Colon (tissue), 2 donors: ENCODE results near the gene SLC20A1.
"Not testable (repeated sequence)": the region's sequence is repeated elsewhere in the genome, so short reads cannot be mapped to it uniquely, and the experiment has no call there.

Experiments used
- FAIRE-seq: peaks from 2 replicates; lab custom pipeline; 2012; peaks lifted over from hg19 to GRCh38; lab: Jason Lieb, UNC
- donor health status: control.
- donor health status: control.

SLC20A1 gene

GRCh38 chr2:112683550-112684414, 38.0 kb downstream of the SLC20A1 start:
- no peak for FAIRE-seq

DNA sequence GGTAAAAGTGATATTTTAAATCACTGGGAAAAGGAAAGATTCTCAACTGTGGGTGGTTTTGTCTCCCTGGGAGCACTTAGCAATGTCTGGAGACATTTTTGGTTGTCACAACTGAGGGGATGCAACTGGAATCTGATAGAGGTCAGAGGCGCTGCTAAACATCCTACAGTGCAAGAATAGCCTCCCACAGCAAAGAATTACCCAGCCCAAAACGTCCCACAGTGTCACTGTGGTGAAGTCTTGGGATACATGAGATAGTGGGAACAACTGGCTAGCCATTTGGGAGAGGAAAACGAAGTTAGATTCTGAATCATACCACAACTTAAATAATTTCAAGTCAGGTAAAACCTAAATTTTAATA, 38.7 kb downstream of the SLC20A1 start:
- no peak for FAIRE-seq

DNA sequence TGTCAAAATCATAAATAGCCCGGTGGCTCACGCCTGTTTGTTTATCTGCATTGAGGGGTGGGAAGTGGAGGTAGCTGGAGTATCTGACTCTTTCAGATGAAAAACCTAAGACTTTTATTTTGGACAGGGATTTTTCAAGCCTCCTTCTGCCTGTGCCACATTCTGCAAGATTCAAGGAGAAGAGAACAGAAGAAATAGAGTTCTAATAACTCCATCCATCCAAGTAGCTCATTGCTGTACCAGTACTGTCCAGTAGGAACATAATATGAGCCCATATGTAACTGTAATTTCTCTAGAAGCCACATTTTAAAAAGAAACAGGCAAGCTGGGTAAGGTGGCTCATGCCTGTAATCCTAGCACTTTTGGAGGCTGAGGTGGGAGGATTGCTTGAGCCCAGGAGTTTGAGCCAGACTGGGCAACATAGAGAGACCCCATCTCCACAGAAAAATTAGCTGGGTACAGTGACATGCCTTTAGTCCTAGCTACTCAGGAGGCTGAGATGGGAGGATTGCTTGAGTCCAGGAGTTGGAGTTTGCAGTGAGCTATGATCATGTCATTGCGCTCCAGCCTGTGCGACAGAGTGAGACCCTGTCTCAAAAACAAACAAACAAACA, 39.6 kb downstream of the SLC20A1 start:
- no peak for FAIRE-seq

DNA sequence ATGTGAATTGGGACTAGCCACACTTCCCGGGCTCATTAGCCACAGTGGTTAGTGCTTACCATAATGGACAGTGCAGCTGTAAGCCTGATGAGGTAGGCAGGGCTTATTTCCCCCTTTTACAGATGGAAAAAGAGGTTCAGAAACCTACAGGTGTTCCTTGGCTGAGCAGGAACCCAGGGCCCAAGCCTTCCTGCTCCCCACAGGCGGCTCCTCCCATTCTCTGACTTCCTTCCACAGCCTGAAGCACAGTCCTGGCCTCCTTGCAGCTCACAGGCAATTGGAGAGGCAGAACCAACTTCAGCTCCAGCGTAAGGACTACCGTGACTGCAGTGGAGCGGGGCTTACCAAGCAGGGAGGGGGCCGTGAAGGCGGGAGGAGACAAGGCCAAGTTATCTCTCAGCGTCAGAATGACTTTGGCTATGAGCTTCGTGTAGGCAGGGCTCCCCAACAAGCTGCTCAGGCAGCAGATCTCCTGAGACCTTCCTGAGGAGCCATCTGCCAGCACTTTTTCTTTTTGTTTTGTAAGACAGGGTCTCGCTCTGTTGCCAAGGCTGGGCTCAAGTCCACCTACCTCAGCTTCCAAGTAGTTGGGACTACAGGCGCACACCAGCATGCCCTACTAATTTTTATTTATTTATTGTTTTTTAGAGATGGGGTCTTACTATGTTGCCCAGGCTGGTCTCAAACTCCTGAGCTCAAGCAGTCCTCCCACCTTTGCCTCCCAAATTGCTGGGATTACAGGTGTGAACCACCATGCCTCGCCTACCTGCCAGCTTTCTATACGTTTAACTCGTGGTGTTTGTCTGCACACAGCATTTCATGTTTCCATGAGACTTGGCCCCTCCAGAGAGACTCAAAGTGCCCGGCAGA, 40.8 kb downstream of the SLC20A1 start:
- no peak for FAIRE-seq

DNA sequence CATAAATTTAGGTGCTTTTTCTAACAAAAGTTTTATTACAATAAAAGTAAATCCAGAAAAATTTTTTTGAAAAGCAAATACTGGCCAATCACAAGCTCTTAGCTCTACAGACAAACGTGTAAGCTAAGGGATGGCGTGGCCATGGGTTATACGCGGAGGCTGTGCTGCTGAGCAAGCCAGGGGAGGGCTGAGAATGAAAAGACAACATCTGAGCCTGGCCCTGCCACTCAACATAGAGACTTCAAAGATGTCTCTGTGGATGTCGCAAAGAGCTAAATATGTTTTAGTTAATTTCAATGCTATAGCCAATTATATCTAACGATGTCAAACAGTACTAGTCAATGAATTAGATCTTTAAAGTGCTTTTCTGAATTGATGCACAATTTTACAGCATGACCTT, 41.8 kb downstream of the SLC20A1 start:
- FAIRE-seq: no peak

DNA sequence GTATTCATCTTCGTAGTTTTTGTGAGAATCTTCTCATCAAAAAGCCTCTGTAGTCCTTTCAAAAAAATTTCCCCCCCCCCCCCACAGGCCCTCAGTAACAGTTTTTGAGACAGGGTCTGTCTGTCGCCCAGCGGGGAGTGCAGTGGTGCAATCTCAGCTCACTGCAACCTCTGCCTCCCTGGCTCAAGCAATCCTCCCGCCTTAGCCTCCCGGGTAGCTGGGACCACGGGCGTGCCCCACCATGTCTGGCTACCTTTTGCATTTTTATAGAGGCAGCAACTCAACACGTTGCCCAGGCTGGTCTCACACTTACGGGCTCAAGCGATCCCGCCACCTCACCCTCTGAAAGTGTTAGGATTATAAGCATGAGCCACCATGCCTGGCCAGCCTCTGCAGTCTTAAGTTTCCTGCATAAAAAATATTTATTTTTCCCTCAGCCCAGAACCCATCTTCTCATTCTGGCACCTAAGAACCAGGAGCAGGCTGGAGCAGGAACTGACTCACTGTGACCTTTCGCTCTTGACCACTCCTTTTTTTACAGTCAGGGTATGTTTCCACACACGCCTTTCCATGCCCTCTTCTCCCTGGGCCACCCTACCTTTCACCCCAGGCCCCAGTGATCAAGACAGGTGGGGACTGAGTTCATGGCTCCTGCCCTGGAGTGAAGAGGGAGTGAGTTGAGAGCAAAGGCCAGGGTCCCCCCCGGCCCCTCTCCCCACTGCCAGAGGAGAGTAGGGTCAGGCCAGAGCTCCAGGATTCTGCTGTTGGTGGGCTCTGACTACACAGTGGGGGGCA, 42.5 kb downstream of the SLC20A1 start:
- no peak for FAIRE-seq

- FAIRE-seq: no peak
Measured at GRCh38 chr2:112690853-112691401, 45.2 kb downstream of the SLC20A1 start.

- no peak for FAIRE-seq
Measured at GRCh38 chr2:112691881-112692281, 46.1 kb downstream of the SLC20A1 start.

DNA sequence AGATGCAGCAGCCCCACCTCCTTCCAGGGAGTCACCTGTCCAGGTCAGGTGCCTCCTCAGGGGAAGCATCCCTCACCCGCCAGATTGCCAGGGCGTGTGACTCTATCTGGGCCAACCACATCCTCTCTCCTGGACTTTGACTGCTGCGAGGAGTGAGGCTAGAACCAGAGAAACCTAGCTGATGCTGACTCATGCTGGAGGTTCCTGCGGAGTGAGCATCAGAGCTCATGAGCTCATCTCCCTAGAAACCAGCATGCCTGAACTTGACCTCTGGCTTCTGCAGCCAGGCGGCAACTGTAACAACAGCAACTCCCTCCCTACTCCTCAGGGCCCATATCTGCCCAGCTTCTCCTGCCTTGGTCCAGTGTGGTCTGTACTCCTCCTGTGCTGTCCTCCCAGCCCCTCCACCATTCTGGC, 46.8 kb downstream of the SLC20A1 start:
- FAIRE-seq: no peak

- no peak for FAIRE-seq
Measured at GRCh38 chr2:112692918-112693317, 47.2 kb downstream of the SLC20A1 start.

DNA sequence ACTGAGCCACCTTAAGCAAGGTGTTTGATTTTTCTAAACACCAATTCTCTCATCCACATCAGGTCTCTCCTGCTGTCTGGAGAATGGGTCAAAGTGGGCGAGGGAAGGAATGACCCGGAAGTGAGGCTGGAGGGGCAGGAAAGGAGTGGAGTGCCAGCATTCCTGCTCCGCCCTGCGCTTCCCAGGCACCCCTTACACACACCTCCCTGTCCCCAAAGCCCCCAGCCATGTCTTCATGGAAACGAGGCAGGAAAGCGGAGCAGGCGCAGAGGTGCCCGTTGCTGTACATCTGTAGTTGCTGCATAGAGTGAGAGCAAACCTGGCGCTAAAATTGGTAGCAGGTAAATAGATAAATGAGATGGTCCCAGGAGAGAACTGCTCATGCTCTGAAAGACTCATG, 47.9 kb downstream of the SLC20A1 start:
- no peak for FAIRE-seq

- FAIRE-seq: no peak
Measured at GRCh38 chr2:112694182-112694581, 48.4 kb downstream of the SLC20A1 start.

DNA sequence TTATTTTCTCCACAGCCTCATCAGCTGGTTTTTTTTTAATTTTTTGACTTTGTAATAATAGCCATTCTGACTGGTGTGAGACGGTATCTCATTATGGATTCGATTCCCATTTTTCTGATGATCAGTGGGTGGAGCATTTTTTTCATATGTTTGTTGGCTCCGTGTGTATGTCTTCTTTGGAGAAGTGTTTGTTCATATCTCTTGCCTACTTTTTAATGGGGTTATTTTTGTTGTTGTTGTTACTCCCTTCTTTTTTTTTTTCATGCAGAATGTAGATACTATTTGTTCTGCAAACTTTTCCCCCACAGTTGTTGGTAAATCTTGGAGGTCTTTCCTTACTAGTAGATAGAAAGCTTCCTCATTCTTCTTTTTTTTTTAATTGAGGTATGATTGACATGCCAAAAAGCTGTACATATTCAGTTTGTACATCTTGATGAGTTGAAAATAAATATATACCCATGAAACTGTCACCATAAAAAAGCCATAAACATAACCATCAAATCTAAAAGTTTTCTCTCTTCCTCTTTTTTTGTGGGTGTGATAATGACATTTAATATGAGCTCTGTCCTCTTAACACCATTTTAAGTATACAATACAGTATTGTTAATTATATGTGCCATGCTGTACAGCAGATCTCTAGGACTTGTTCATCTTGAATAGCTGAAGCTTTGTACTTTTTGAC, 53.2 kb downstream of the SLC20A1 start:
- no peak for FAIRE-seq

GRCh38 chr2:112699984-112700667, 54.4 kb downstream of the SLC20A1 start:
- no peak for FAIRE-seq

DNA sequence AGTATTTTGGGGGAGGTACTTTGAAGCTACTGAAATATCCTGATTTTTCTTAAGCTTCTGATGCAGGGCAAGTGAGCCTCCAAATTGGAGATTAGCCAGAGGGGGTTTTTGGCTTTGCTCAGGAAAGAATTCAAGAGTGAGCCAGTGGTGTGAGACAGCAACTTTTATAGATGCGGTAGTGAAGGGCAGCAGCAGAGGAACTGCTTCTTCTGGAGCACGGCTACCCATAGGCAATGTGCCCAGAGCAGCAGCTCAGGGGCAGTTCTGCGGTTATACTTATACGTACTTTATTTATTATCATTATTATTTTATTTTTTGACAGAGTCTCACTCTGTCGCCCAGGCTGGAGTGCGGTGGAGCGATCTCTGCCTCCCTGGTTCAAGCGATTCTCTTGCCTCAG, 55.3 kb downstream of the SLC20A1 start:
- no peak for FAIRE-seq

DNA sequence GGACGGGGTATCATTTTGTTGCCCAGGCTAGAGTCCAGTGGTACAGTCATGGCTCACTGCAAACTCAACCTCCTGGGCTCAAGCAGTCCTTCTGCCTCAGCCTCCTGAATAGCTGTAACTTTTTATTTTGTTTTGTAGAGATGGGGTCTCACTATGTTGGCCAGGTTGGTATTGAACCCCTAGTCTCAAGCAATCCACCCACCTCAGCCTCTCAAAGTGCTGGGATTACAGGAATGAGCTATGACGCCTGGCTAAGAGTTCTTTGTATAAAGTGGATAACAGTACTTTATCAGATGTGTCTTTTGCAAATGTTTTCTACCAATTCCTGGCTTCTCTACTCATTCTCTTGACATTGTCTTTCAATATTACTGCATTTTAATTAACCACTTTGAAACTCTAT, 57.9 kb downstream of the SLC20A1 start:
- no peak for FAIRE-seq

DNA sequence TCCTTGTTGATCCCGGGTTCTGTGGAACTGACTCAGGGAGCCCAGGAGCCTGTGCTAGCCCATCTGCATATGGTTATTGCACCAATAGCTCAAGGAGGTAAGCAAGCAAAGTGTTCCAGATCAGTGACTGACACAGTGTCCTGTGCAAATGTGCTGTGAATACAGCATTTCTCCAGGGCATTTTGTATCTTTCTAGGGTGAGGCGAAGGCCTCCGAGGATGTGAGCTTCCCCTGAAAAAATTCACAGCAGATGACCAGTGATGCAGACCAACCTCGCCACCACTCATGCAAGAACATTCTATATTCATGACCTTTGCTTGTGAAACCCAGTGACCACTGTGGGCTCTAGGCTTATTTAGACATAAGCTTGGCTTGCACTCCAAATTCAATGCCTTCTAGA, 59.8 kb downstream of the SLC20A1 start:
- FAIRE-seq: no peak

DNA sequence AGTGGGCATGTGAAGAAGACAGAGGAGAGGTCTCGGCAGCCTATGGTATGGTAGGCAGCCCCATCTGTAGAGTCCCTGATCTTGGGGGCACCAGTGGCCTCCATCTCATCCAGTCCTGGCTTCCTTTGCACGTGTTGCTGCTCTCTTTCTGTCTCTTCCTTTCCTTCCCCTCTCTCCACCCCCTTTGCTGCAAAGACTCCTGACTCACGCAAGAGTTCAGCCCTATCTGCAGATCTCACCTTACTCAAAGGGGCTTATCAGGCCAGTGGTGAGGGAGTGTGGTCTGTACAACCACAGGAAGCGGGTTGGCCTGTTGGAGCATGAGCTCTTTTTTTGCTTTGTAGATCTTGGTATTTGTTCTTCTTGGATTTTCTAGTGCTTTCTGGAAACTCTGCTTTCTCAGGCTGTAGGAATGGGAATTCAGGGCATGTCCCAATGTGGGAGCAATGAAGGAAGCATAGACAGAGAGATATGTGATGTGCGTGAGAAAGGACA, 60.5 kb downstream of the SLC20A1 start:
- FAIRE-seq: no peak

- FAIRE-seq: not testable (repeated sequence)
Measured at GRCh38 chr2:112706947-112707346, 61.2 kb downstream of the SLC20A1 start.

- no peak for FAIRE-seq
Measured at GRCh38 chr2:112708968-112709367, 63.2 kb downstream of the SLC20A1 start.
